SK-N-SH treated with all-trans-retinoic acid at 6 μM for 48 hours (cell line): Measurements from ENCODE around the gene CEP250.

Experiments used
- ARNTL ChIP-seq: fragments of 450-650 bp; formaldehyde crosslinking; IDR thresholded peaks from 2 replicates; pipeline ENCODE4 v1.5.0; 2020; ENCODE audit warnings: low read depth, mild to moderate bottlenecking, moderate library complexity, borderline replicate concordance
- ZFP3 ChIP-seq: fragments of 250-450 bp; sonication (Bioruptor Pico); IDR thresholded peaks from 2 replicates; pipeline ENCODE4 v1.5.0; 2020; ENCODE audit warnings: mild to moderate bottlenecking, moderate library complexity
- ZNF8 ChIP-seq: fragments of 450-650 bp; formaldehyde crosslinking; IDR thresholded peaks from 2 replicates; pipeline ENCODE4 v1.5.0; 2020; ENCODE audit warnings: mild to moderate bottlenecking, moderate library complexity

GRCh38 chr20:35555951-35556645 lies 100.7 kb downstream of the CEP250 start:
- TF ChIP-seq ZNF8 (CRISPR knock-in tag) (no peak), ARNTL (CRISPR knock-in tag) (no peak), ZFP3 (no peak)
